HG03175 (cell line): ENCODE results near the gene HOXC6.

Experiments used
- ATAC-seq: cut with Tn5 transposase; IDR thresholded peaks from one replicate; pipeline ENCODE4 v1.9.1; 2021; ENCODE audit warnings: mild to moderate bottlenecking, moderate library complexity; ENCODE audit not compliant: unreplicated experiment

The HOXC6 gene

DNA sequence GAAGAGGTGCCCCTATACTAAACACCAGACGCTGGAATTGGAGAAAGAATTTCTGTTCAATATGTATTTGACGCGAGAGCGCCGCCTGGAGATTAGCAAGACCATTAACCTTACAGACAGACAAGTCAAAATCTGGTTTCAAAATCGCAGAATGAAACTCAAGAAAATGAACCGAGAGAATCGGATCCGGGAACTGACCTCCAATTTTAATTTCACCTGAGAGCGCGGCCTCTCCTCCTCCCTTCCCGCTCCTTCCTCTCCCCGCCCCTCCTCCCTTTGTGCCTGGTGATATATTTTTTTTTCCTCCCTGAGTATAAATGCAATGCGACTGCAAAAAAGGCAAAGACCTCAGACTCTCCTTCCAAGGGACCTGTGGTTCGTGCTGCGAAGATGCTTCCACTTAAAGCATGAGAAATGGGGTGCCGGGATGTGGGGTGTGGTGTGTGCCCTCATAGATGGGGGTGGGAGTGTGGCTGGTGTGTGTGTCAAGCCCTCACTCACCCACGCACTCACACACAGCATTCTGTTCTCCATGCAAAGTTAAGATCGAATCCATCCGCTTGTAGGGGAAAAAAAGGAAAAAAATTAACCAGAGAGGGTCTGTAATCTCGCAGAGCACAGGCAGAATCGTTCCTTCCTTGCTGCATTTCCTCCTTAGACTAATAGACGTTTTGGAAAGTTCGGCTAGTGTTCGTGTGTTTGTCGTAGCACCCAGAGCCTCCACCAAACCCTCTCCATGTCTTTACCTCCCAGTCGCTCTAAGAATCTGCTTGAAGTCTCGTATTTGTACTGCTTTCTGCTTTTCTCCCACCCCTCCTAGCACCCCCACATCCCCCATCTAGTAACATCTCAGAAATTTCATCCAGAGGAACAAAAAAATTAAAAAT lies 38.8 kb upstream of the HOXC6 start:
- no peak for ATAC-seq

DNA sequence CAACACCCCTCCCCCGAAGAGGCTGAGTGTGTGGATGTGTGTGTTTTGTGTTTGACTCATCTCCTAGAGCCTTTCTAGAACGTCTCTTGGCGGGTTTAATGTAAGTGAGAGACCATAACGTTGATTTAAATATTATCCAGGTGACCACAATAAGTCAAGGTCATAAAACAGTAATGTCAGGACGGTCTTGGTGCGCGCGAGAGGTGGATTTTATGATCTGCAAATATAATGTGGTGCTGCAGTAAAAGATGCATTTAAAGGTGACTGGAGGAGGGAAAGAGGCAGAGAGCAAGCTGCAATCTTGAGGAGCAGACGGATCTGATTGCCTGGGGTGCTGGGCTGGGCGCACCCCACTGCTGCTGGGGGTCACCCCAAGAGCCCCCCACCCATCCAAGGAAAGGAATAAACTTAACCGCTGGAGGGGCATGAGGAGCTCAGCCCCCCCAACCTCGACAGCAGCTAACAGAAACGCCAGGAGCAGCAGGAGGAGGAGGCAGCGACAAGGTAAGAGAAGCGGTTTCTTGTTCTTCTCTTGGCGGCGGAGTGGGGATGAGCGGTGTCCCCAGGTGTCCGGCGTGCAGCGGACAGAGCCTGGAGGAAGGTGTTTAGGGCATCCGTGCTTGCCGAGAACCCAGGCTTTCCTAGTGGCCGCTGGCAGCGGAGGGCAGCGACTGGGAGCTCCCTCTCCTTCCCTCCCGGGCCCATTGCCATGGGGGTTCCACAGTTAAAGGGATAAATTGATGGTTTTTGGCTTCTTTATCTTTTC lies 37.7 kb upstream of the HOXC6 start:
- no peak for ATAC-seq

DNA sequence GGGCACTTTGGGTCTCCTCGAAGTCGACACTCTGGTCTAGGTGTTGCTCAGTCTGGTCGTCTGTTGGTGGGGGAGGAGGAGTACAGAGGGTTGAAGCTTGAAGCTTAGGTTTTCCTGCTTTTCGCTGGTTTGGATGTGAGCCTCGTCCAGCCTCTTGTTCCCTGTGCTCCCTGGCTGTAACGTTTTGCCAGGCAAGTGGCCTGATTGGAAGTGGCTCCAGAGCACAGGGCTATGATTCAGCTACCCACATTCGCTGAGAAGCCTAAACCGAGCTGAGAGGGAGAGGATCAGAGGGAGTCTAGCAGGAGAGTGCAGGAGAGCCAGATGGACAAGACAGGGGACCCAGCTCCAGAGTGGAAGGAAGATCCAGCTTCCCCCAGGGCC lies 37.2 kb upstream of the HOXC6 start:
- ATAC-seq: no peak

DNA sequence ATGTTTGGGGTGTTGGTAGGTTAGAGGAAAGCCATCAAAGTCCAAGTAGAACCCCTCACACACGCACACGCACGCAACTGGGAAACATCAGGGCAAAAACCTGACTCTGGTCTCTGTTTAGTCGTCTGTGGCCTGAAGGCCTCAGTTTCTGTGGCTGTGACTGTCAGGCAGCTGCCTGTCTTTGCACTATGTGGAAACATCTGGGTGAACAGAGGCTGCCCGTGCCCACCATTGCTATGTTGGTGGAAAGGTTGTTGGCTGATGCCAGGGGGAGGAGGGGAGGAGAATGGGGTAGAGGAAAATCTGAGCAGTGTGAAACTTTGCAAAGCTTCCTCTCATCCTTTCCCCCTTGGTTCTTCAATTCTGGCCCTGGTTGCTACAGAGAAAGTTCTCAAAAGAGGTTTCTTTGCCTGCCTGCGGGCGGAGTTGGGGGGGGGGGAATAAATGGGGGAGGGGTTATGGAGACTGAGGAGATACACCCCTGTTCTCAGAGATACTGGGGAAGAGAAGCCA lies 35.8 kb upstream of the HOXC6 start:
- ATAC-seq: no peak

DNA sequence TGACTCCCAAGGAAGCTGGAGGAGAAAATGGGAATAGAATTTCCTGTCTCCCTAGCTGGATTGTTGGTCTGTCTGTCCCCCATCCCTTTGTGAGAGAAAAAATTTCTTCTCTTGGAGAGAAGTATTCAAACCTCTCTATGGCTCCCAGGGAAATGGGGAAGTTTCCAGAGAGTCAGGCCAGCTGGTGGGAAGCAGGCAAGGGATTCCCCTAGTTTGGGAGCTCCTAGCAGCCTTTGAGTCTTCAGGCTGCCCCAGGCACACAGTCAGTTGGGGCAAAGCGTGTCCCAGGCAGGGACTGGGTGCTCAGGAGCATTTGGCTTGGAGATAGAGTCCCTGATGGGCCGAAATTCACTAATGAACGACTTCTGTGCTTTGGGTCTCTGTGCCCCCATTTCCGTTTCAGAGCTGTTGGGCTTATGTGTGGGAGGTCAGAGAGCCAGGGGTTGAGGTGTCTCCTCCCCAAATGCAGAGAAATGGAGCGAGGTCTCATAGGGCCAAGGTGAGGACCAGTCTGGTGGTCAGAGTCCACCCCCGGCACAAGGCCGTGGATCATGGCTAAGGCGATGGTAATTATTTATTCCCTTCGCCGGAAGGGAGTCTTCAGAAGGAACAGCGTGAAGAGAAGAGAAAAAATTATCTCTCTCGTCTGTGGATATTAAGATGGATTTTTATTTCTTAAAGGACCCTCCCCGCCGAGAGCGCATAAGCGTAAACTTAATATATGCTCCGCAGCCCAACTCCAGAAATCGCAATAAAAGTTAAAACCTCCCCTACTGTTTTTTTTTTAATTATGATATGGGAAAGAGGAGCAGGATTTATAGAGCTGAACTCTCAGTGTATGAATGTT lies 34.9 kb upstream of the HOXC6 start:
- ATAC-seq: no peak

DNA sequence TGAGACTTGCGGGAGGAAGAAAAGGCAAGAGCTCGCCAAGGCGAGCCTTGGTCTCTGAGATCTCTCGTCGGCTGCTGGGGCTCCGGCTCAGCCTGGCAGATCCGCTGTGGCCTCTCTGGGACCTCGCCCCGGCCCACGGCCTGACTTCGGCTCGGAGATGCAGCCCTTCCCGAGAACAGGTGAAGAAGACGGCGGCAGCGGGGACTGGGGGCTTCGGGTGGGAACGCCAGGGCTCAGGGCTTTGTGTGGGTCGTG lies 34.3 kb upstream of the HOXC6 start:
- no peak for ATAC-seq

DNA sequence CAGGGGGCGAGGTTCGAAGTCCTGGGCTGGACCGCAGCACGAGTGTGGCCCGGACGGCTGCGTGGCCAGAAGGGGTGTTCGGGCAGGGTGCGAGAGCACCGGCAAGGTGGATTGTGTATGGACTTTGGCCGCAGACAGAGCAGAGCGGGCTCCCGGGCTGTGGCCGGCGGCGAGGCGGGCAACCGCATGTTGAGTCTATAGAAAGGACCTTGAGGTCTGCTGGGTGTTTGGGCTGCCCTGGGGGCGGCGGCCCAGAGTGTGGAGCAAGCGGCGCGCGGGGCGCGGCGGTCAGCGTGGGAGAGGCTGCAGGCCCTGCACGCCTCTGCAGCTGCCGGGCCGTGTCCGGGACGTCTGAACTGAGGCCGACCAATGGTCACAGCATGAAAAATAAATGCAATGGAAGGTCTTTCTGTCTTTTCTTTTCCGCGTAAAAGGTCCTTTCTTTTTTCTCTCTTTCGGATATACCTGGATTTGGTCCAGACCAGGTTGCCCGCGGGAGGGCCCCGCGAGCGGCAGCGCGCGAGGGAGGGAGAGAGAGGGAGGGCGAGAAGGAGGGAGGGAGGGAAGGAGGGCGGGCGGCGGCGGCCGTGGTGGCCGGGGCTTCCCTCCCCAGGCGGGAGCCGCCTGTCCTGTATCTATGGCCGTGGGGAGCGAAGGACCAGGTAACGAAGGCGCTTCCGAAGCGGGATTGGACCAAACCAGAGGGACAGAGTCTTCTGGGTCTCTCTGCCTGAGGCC lies 33.8 kb upstream of the HOXC6 start:
- ATAC-seq: no peak

DNA sequence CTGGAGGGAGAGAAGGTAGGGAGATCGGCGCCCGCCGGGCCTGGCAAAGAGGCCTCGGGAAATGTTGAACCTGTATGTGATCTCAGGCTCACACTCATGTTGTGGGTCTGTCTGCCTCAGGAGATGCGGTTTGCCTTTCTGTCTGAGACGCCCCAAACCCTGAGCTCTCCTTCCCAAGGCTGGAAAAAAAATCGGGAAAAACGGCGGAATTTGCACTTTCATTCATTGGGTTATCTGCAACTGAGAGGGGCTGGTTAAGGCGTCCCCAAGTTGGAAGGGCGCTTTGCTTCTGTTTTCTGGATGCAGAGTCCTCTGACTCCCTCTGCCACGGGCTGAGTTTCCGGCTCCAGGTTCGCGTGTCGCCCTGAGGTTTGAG lies 33.2 kb upstream of the HOXC6 start:
- ATAC-seq: no peak

DNA sequence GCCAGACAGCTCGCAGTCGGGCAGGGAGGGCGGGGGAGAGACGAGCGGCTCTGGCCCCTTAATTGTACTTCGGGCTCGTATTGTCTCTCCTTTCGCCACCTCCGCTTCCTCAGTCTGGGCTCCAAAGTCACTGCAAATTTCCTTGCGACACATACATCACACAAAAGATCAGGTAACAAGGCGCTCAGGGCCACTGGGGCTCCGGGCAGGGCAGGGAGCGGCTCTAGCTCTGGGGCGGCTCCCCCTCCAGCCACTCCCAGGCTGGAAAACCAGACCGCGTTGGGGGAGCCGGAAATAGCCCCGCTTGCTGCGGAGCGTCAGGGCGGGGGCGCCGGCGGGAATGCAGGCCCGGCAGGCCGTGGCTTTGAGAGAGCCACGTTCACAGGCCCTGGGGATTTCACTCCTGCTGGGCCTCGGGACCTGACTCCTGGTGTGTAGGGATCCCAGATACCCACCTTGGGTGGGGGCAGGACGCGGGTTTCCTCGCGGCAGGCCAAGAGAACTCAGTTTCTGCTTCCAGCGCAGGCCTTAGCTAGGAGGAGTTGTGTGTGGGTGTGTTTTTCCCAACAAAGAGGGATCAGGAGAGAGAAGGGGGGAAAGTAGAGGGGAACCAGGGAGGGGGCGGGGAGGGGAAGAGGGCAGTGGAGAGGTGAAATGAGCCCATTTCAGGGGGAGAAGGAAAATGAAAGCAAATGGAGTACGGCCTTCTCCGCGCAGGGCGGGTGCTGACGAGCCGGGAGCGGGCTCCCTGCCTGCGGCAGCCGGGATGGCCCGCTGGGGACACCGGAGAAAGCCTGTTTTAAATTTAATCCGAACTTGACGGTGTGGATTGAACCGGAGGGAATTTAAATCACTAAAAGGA lies 32.6 kb upstream of the HOXC6 start:
- no peak for ATAC-seq

DNA sequence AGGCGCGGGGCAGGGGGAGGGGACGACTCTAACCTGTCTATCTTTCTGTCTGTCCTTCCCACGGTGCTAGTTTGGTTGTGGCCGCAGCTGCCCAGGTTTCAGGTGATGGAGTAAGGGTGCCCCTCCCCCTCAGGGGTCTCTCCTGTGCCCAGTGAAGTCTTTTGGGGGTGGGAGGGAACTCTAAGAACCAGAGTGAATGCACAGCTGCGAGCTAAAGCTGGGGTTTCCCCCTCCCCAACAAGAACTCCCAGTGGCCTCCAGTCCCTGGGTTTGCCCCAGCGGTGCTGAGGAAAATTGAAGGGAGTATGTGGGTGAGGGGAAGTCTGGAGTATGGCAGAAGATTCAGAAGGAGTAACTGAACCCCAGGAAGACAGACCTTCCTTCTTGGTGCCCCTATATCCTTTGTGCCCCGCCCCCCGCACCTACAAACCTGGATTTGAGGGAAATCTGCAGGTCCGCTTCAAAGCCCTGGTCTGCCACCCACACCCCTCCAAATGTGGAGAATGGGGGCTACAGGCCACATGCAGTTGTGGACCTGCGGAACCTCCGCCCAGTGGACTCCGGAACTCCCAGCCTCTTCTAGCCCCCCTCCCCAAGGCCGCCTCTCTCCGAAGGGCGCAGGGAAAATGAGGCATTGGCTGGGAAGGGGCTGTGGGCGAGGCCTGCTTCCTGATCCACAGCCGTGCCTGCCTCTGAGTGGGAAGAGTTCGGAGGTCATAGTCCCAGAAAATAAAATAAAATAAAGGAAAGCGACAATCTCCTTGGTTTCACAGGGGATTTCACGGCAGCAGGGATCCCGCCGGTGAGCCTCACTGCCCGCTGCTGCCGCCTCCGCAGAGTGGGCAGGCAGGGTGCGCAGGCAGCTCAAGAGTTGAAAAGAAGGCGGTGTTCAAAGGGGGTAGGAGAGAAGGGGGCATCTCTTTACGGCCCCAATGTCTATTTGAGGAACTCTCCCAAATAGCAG lies 31.7 kb upstream of the HOXC6 start:
- no peak for ATAC-seq

DNA sequence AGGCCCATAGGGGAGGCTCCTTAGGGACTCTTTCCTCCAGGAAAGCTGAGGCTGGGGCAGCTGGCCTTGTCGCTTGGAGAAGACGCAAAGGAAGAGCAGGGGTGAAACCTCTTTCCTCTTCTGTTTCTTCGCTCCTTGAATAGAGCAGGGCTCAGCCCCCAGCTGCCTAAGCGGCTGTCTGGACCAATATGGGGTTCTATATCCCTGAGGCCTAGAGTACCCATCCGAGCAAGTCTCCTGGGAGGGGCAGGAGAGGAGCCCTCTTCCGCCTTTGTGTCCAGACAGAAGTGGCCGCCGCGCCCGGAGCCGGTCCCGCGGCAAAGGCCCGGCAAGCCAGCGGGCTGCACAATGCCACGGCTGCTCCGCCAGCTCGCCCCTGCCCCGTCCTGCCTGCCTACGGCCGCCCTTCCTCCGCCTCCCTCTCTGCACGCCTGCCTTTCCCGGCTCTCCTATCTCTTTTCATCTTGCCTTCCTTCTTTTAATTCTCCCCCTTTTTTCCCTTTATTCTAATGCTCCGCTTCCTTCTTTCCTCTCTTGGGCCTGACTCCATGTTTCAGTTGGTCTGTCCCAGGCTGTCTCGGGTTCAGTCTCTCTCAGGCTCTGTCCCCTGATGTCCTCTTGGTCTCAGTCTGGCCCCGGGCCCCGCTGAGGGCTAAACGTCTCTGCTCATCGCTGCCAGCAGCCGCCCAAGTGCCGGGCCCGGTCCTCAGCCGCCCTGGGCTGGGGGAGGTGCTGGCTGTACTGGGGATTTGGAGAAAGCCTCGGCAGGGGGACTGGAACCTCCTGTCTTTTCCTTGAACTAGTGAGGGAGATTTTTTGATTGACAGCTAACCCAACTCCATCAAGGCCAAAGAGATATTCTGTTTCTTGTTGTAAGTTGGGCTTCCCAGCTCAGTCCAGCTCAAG lies 30.8 kb upstream of the HOXC6 start:
- ATAC-seq: no peak

DNA sequence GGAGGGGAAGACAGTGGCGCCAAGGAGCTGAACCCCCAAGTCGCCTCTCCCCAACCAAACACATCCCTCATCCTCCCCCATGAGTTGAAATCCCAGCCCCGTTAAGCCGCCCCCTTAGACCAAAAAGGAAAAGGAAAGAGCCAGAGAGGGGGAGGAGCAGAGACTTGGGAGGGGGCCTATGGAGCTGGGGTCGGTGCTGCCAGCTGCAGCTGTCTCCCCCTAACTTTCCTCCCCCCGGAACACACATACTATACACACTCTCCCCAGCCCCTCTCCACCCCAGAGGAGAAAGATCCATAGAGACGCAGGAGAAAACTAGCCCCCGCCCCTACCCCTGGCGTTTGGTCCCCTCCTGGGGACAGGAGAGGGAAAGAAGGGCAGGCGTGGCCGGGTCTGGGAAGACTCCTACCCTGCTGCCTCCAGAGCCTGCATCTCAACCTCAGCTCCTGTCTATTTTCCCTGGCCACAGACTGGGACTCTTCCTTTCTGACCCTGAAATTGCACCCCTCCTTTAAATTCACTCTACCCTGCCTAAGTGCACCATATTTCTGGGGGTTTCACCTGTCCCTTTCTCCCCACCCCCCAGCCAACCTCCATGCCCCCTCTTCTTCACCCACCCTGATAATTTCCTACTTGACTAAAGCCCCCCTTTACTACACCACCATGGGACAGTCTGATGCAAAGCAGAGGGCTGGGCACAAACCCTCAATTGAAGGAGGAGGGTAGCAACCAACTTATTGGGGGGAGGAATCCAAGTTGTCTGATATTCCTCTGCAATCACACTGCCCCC lies 29.9 kb upstream of the HOXC6 start:
- no peak for ATAC-seq

DNA sequence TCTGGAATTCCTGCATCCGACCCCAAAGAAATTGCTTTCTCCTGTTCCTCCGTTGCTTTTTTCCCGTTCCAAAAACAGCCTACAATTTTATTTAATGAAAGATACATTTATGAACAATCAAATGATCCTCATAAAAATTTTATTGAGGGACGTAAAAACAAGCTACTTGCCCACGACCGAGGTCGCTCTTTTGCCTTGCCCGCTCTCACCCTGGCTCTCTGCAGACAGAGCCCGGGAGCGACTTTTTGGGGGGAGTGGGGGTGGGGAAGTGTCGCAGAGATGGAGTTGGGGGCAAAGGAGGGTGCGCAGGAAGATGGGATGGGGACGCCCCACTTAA lies 29.4 kb upstream of the HOXC6 start:
- ATAC-seq: no peak

DNA sequence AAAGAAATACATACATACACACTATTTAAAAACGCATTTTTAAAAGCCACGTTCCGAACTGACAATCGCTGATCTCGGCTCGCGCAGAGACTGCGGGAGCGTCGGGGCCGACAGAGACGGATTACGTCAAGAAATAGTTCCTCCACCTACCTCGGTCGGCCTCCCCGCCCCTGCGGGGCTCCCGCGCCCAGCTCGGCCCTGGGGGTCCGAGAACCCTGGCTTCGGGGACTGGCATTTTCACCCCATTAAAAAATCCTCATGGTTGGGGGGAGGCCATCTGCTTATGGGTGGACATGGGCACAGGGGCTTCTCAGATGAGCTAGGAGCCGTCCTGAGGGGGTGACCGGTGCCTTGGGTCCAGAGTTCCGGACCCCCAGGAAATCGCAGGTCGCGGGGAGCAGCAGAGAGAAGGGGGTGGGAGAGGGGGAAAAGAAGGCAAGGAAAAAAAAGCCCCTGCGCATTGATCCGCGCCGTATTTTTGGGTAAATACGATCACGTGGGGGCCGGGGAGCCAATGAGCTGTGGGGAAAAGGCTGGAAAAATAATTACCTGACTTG lies 28.6 kb upstream of the HOXC6 start:
- ATAC-seq: no peak

DNA sequence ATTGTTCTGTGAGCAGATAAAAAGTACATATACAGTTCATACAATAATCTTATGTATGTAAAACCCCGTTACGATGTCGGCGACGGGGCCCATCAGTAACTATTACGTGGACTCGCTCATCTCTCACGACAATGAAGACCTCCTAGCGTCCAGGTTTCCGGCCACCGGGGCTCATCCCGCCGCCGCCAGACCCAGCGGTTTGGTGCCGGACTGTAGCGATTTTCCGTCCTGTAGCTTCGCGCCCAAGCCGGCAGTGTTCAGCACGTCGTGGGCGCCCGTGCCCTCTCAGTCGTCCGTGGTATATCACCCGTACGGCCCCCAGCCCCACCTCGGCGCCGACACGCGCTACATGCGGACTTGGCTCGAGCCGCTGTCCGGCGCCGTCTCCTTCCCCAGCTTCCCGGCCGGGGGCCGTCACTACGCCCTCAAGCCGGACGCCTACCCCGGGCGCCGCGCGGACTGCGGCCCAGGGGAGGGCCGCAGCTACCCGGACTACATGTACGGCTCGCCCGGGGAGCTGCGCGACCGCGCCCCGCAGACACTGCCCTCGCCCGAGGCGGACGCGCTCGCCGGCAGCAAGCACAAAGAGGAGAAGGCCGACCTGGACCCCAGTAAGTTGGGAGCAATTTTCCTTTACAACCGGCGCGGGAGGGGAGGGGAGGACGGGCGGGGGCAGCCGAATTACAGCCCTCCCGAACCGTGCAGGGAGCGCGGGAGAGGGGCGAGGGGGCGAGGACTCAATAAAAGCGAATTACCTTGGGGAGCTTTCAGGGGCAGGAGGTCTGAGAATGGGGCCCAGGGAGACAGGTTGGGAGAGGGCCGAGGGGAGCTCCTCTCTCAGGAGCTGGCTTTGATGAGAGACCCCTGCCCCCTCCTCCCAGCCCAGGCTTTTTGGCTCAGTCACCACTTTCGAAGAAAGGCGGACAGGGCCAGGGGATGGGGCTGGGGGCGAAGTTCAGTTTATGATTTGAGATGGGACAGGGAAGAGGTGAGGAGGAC lies 27.8 kb upstream of the HOXC6 start, which contains the start of gene HOXC9:
TSS of gene HOXC9 (plus strand) at position 46 of the 999 bp plus-strand sequence. CDS start at position 74, 28 bp downstream.
- no peak for ATAC-seq
